H1 (cell line): ENCODE data around the gene DLGAP5. TPM values are rescaled to one million over a fixed set of nuclear protein-coding genes. Genes with fewer than 3 reads are reported as not detected.
A peak's percentile ranks its signal among the peaks of the same experiment; 100 is the strongest.

Source experiments
- CTCF ChIA-PET: fragments of 300-600 bp; sonication (Branson Sonifier 250); formaldehyde crosslinking; loops from one replicate; lab custom pipeline; 2021; ENCODE audit not compliant: partially characterized antibody; lab: Charles Lee
- POLR2A ChIA-PET: fragments of 300-600 bp; sonication (Branson Sonifier 250); formaldehyde crosslinking; loops from one replicate; lab custom pipeline; 2021; ENCODE audit warnings: inconsistent platforms; ENCODE audit not compliant: partially characterized antibody; lab: Charles Lee
- DNase-seq, 2 experiments: peaks; one replicate each; pipeline versions ENCODE4 v3.0.0 to v3.0.0-alpha.2; 2010 to 2022; ENCODE audit warnings: low spot score in 2 of 2, low read depth in 1 of 2, mixed read lengths in 1 of 2
- FAIRE-seq: peaks from 2 replicates; lab custom pipeline; 2011; peaks lifted over from hg19 to GRCh38; lab: Jason Lieb, UNC
- H2AFZ ChIP-seq: 2 replicates; pipeline ENCODE4 v1.8.1; 2012; ENCODE audit warnings: low read length, inconsistent platforms
- H2AK5ac ChIP-seq: 2 replicates; pipeline ENCODE4 v1.6.1; 2013; ENCODE audit warnings: low read depth, low read length
- H2BK120ac ChIP-seq: replicated peaks from 2 replicates; pipeline ENCODE3; 2013; ENCODE audit warnings: low read depth, low read length, inconsistent platforms
- H2BK12ac ChIP-seq: 2 replicates; pipeline ENCODE4 v1.6.1; 2013; ENCODE audit warnings: low read depth, low read length
- H2BK15ac ChIP-seq: 2 replicates; pipeline ENCODE4 v1.6.1; 2013; ENCODE audit warnings: low read length
- H2BK20ac ChIP-seq: 2 replicates; pipeline ENCODE4 v1.6.1; 2013; ENCODE audit warnings: low read length
- H2BK5ac ChIP-seq: 2 replicates; pipeline ENCODE4 v1.6.1; 2013; ENCODE audit warnings: low read depth, low read length
- H3K14ac ChIP-seq: 2 replicates; pipeline ENCODE4 v1.6.1; 2013; ENCODE audit warnings: inconsistent platforms; ENCODE audit not compliant: insufficient read length
- H3K18ac ChIP-seq: 2 replicates; pipeline ENCODE4 v1.6.1; 2013; ENCODE audit warnings: low read length; ENCODE audit errors: extremely low read depth
- H3K23ac ChIP-seq: 2 replicates; pipeline ENCODE4 v1.6.1; 2013; ENCODE audit warnings: inconsistent platforms; ENCODE audit not compliant: insufficient read length
- H3K23me2 ChIP-seq: 2 replicates; pipeline ENCODE4 v1.6.1; 2013; ENCODE audit warnings: low read depth, low read length
- H3K27ac ChIP-seq: 2 replicates; pipeline ENCODE4 v1.6.1; 2011; ENCODE audit warnings: low read depth, low read length, inconsistent platforms
- H3K27me3 ChIP-seq, 4 experiments: replicated peaks in 1 of 4; 1 replicate in 1 of 4; 2 replicates in 3 of 4; pipeline versions ENCODE4 v1.6.1 to v1.8.1; 2011 to 2013; ENCODE audit warnings: low read length in 3 of 4, mild to moderate bottlenecking in 3 of 4, inconsistent platforms in 2 of 4, mixed read lengths in 2 of 4, moderate library complexity in 1 of 4; ENCODE audit not compliant: control insufficient read depth in 3 of 4, insufficient read depth in 3 of 4; ENCODE audit errors: extremely low read depth in 1 of 4
- H3K36me3 ChIP-seq, 4 experiments: 2 replicates each; pipeline versions ENCODE4 v1.6.1 to v1.8.1; 2011 to 2013; ENCODE audit warnings: mild to moderate bottlenecking in 4 of 4, low read length in 3 of 4, moderate library complexity in 2 of 4, control low read depth in 1 of 4, inconsistent platforms in 1 of 4; ENCODE audit not compliant: insufficient read depth in 4 of 4, control insufficient read depth in 2 of 4
- H3K4ac ChIP-seq: replicated peaks from 2 replicates; pipeline ENCODE3; 2013; ENCODE audit warnings: low read length, low read depth, mixed read lengths, inconsistent platforms; ENCODE audit not compliant: insufficient read length
- H3K4me1 ChIP-seq, 4 experiments: replicated peaks in 1 of 4; 1 replicate in 1 of 4; 2 replicates in 3 of 4; pipeline versions ENCODE4 v1.6.1 to v1.8.1; 2011 to 2013; ENCODE audit warnings: low read length in 3 of 4, inconsistent platforms in 2 of 4, mixed read lengths in 1 of 4; ENCODE audit not compliant: insufficient read depth in 4 of 4, control insufficient read depth in 3 of 4
- H3K4me2 ChIP-seq, 2 experiments: 2 replicates each; pipeline versions ENCODE4 v1.6.1 to v1.8.1; 2011 to 2013; ENCODE audit warnings: low read depth in 2 of 2, low read length in 2 of 2, control low read depth in 1 of 2, inconsistent platforms in 1 of 2, mild to moderate bottlenecking in 1 of 2; ENCODE audit not compliant: insufficient read depth in 1 of 2
- H3K4me3 ChIP-seq, 4 experiments: fragments of 200-600, 300-600 bp in 1 of 4; sonication (generic), shearing (Covaris generic), sonication (Bioruptor Twin) in 1 of 4; 2 replicates each; pipeline versions ENCODE4 v1.5.1 to v1.8.1; 2011 to 2016; ENCODE audit warnings: low read length in 4 of 4, low read depth in 3 of 4, control low read depth in 2 of 4, inconsistent platforms in 2 of 4, mild to moderate bottlenecking in 2 of 4, mixed read lengths in 1 of 4, moderate library complexity in 1 of 4; ENCODE audit not compliant: insufficient read depth in 2 of 4; ENCODE audit errors: extremely low read depth in 1 of 4
- H3K56ac ChIP-seq: replicated peaks from 2 replicates; pipeline ENCODE3; 2013; ENCODE audit warnings: low read depth, mild to moderate bottlenecking, mixed read lengths, low read length, inconsistent platforms; ENCODE audit not compliant: insufficient read length
- H3K79me1 ChIP-seq: 2 replicates; pipeline ENCODE4 v1.6.1; 2013; ENCODE audit warnings: low read depth, low read length, control low read depth
- H3K79me2 ChIP-seq, 2 experiments: 2 replicates each; pipeline versions ENCODE4 v1.6.1 to v1.8.1; 2012 to 2013; ENCODE audit warnings: low read length in 2 of 2, mild to moderate bottlenecking in 2 of 2, inconsistent platforms in 1 of 2; ENCODE audit not compliant: insufficient read depth in 2 of 2, control insufficient read depth in 1 of 2
- H3K9ac ChIP-seq, 4 experiments: replicated peaks in 1 of 4; 1 replicate in 1 of 4; 2 replicates in 3 of 4; pipeline versions ENCODE4 v1.6.1 to v1.8.1; 2011 to 2013; ENCODE audit warnings: low read depth in 3 of 4, low read length in 3 of 4, control low read depth in 2 of 4, mild to moderate bottlenecking in 2 of 4, moderate library complexity in 2 of 4, inconsistent platforms in 1 of 4; ENCODE audit errors: extremely low read depth in 1 of 4
- H3K9me3 ChIP-seq, 2 experiments: 2 replicates each; pipeline versions ENCODE4 v1.6.1 to v1.8.1; 2012 to 2013; ENCODE audit warnings: mild to moderate bottlenecking in 2 of 2, moderate library complexity in 2 of 2, control low read depth in 1 of 2, inconsistent platforms in 1 of 2, low read depth in 1 of 2, low read length in 1 of 2, mixed read lengths in 1 of 2; ENCODE audit not compliant: insufficient read depth in 2 of 2
- H4K20me1 ChIP-seq, 2 experiments: replicated peaks in 1 of 2; 2 replicates each; pipeline versions ENCODE3 to v1.8.1; 2011 to 2013; ENCODE audit warnings: inconsistent platforms in 2 of 2, low read length in 2 of 2, mild to moderate bottlenecking in 1 of 2; ENCODE audit not compliant: insufficient read depth in 2 of 2, control insufficient read depth in 1 of 2
- H4K5ac ChIP-seq: 2 replicates; pipeline ENCODE4 v1.6.1; 2013; ENCODE audit warnings: low read length, low read depth, mixed read lengths, inconsistent platforms; ENCODE audit not compliant: insufficient read length
- H4K8ac ChIP-seq: 2 replicates; pipeline ENCODE4 v1.8.0; 2013; ENCODE audit warnings: mild to moderate bottlenecking, moderate library complexity, low read length, inconsistent platforms; ENCODE audit not compliant: insufficient read depth; ENCODE audit errors: extremely low read depth
- H4K91ac ChIP-seq: replicated peaks from 2 replicates; pipeline ENCODE3; 2013; ENCODE audit warnings: low read length, mixed read lengths, inconsistent platforms; ENCODE audit not compliant: insufficient read length
- CREB1 ChIP-seq: IDR thresholded peaks from 2 replicates; pipeline ENCODE4 v1.6.1; 2012; ENCODE audit warnings: inconsistent platforms
- GABPA ChIP-seq: IDR thresholded peaks from 2 replicates; pipeline ENCODE4 v1.6.1; 2011; ENCODE audit warnings: mild to moderate bottlenecking, low read length, moderate library complexity, borderline replicate concordance; ENCODE audit not compliant: insufficient read depth
- TEAD4 ChIP-seq: IDR thresholded peaks from 2 replicates; pipeline ENCODE4 v1.6.1; 2012; ENCODE audit warnings: low read depth, low read length, inconsistent platforms, mixed read lengths
- WGBS, 2 experiments: shearing (Covaris generic) in 1 of 2; methylation state at CpG; one replicate each; pipeline versions ENCODE4 v1.1.6 to v1.1.7; 2013 to 2015; ENCODE audit warnings: low lambda C conversion rate in 2 of 2, mixed read lengths in 2 of 2, inconsistent platforms in 1 of 2, low coverage in 1 of 2, missing lambda C conversion rate in 1 of 2; ENCODE audit not compliant: insufficient replicate concordance in 2 of 2, insufficient coverage in 1 of 2, insufficient read length in 1 of 2; ENCODE audit errors: extremely low coverage in 1 of 2, missing lambda C conversion rate in 1 of 2; 5-methylcytosine and 5-hydroxymethylcytosine counted together
- polyA plus RNA-seq, 7 experiments: library from polyadenylated mRNA; depleted of rRNA in 3 of 7; stranded (reverse) in 5 of 7; unstranded in 2 of 7; fragments of >200 nt in 5 of 7; fragments of 200-250 nt in 2 of 7; gene quantifications; 1 replicate in 5 of 7; 2 replicates in 1 of 7; 4 replicates in 1 of 7; pipeline versions ENCODE4 v1.2.1 to v1.2.3, GENCODE V29; 2011 to 2013; ENCODE audit warnings: missing spikeins in 2 of 7, mixed read lengths in 2 of 7
- total RNA-seq: library from RNA; stranded (reverse); fragmentation: NEBNext Ultra II Directional; extraction: Animal tissue kit (Norgen Biotek cat#: 25700); gene quantifications from 2 replicates; pipeline ENCODE4 v1.2.1, GENCODE V29; 2021
- TF ChIP-seq, protein P1 (sequence below): IDR thresholded peaks from 2 replicates; pipeline ENCODE4 v1.6.1; 2012; ENCODE audit warnings: inconsistent platforms

DLGAP5 gene
- total and polyA plus RNA-seq, 2 of the 8 experiments (the other 6 are each of a cell fraction or from before 2014, with no cell fraction given): 16.9 to 155 TPM

GRCh38 chr14:55130196-55130550, 61.2 kb downstream of the DLGAP5 start:
- Histone ChIP-seq H4K91ac (no peak overlapping the region), H4K20me1 (no peaks in the 10 kb centered on the region), H3K27ac (no peak overlapping the region), H3K4me1 (peaks cover 0 to 3% (median 1%) of the 10 kb centered on the region in 4 experiments; a peak in 2 of 7 replicates), H2BK12ac (no peak overlapping the region), H4K5ac (no peak overlapping the region), H3K9me3 (no peaks in the 10 kb centered on the region), H2BK5ac (no peak overlapping the region), H3K79me1 (no peaks in the 10 kb centered on the region), H3K27me3 (peaks cover 0 to 30% (median 17%) of the 10 kb centered on the region in 4 experiments; a peak in 6 of 7 replicates), H4K8ac (no peak overlapping the region), H2AFZ (no peak overlapping the region), H3K79me2 (no peaks in the 10 kb centered on the region), H3K4me3 (peak overlapping the region; percentile 53 to 74 (median 62); a peak in 6 of 8 replicates), H3K4ac (no peak overlapping the region), H2AK5ac (no peak overlapping the region), H3K56ac (no peak overlapping the region), H3K14ac (no peak overlapping the region), H2BK20ac (no peak overlapping the region), H3K23ac (no peak overlapping the region), H2BK120ac (no peak overlapping the region), H3K23me2 (peaks cover 10% of the 10 kb centered on the region), H3K4me2 (peak overlapping the region; percentile 81 to 91), H2BK15ac (no peak overlapping the region), H3K9ac (no peak overlapping the region), H3K36me3 (no peaks in the 10 kb centered on the region), H3K18ac (no peak overlapping the region; the same call in 1 of the 2 replicates)
- 32% methylated on average over 10 of the region's 10 CpGs; no CpG with 5 or more reads in 1 of the 2 experiments for WGBS, 2 experiments
- ChIA-PET CTCF (interaction anchor here (1.3 to 3.1 kb wide), 3 partner anchors 27 to 40 kb away, joined by 4 to 11 read pairs (median 6); no protein-coding TSS in a partner anchor), POLR2A (interaction anchor here (0.6 to 3.8 kb wide), 9 partner anchors 13 to 116 kb away, joined by 3 to 11 read pairs (median 4); partner anchors contain the start of gene MAPK1IP1L)
- TF ChIP-seq, protein P1, sequence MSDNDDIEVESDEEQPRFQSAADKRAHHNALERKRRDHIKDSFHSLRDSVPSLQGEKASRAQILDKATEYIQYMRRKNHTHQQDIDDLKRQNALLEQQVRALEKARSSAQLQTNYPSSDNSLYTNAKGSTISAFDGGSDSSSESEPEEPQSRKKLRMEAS: peak; percentile 35; the same call in 1 of the 2 replicates
- TF ChIP-seq GABPA: no peak
- peak; percentile 37; the same call in 1 of the 2 replicates for TF ChIP-seq TEAD4
- no peak for TF ChIP-seq CREB1
- no peak for FAIRE-seq
- DNase-seq: no peak
